Pancreas (tissue), 10 donors: Measurements from ENCODE around the gene GATB. TPM values are rescaled to one million over a fixed set of nuclear protein-coding genes. Genes with fewer than 3 reads are reported as not detected.

ENCODE experiments used
- ATAC-seq, 4 donors: fragments of 200-7000 bp; cut with Tn5 transposase; one replicate each; pipeline versions ENCODE4 v1.8.0 to v1.9.1; 2020; ENCODE audit warnings: mild to moderate bottlenecking in 4 of 4, moderate library complexity in 4 of 4
- DNase-seq, 6 donors: peaks; one replicate each; pipeline ENCODE4 v3.0.0-alpha.2; 2020
- FAIRE-seq: peaks from 2 replicates; lab custom pipeline; 2012; peaks lifted over from hg19 to GRCh38; lab: Jason Lieb, UNC
- H3K27ac ChIP-seq, 4 donors: fragments of 200-600 bp; sonication (generic); 1 replicate in 3 of 4; 2 replicates in 1 of 4; pipeline versions ENCODE4 v1.5.0 to v1.8.0; 2020
- H3K27me3 ChIP-seq, 4 donors: fragments of 200-600 bp; one replicate each; pipeline ENCODE4 v1.8.0; 2021
- H3K36me3 ChIP-seq, 3 donors: fragments of 200-600 bp; sonication (generic) in 1 of 3; one replicate each; pipeline versions ENCODE4 v1.5.0 to v1.8.0; 2020 to 2021
- H3K4me1 ChIP-seq, 3 donors: fragments of 200-600 bp; one replicate each; pipeline ENCODE4 v1.8.0; 2021
- H3K4me3 ChIP-seq, 4 donors: fragments of 200-600 bp; sonication (generic) in 2 of 4; one replicate each; pipeline versions ENCODE4 v1.5.0 to v1.8.0; 2020 to 2021
- H3K9me3 ChIP-seq, 4 donors: fragments of 200-600 bp; one replicate each; pipeline ENCODE4 v1.8.0; 2021
- CTCF ChIP-seq, 4 donors: fragments of 200-600 bp; sonication (generic) in 3 of 4; IDR thresholded peaks; one replicate each; pipeline versions ENCODE4 v1.5.0 to v1.8.0; 2021; ENCODE audit warnings: antibody characterized with exemption in 4 of 4
- WGBS, 2 donors: extraction: QIAGEN DNeasy Blood & Tissue Kit; methylation state at CpG; one replicate each; pipeline ENCODE4 v1.1.7; 2013; 5-methylcytosine and 5-hydroxymethylcytosine counted together
- intact Hi-C, 3 donors: fragments of 100-400 bp; cut with DNase I; formaldehyde crosslinking; loops; one replicate each; pipeline versions ENCODE4 v1.11.1 to v1.14.2; 2022
- polyA plus RNA-seq, 2 donors: library from polyadenylated mRNA; stranded (reverse); fragments of 200-250 nt; gene quantifications; one replicate each; pipeline ENCODE4 v1.2.3, GENCODE V29; 2013
- total RNA-seq, 6 donors: library from RNA; stranded (reverse); fragmentation: NEBNext Ultra II Directional in 4 of 6; extraction: Animal tissue kit (Norgen Biotek cat#: 25700) in 4 of 6; gene quantifications; one replicate each; pipeline versions ENCODE4 v1.2.1 to v1.2.4, GENCODE V29; 2021 to 2023
- donor health status: healthy with polysubstance abuse.
- donor health status: DM: no; HTN: no; CAD: no; lungs with moderate emphysema.
- donor health status: DM: no; HTN: no; CAD: no.
- donor health status: control.
- donor health status: control.
- donor health status: Bipolar disorder and iron deficiency.
- donor health status: DM: yes; HTN: yes; CAD: no.
- donor health status: DM: no; HTN: no; CAD: no.
- donor health status: DM: no; HTN: no; CAD: no.
- donor health status: DM: yes; HTN: yes; CAD: no.

GATB gene
- total and polyA plus RNA-seq, 8 donors = 1.8 to 10.0 (median 6.5) TPM

DNA sequence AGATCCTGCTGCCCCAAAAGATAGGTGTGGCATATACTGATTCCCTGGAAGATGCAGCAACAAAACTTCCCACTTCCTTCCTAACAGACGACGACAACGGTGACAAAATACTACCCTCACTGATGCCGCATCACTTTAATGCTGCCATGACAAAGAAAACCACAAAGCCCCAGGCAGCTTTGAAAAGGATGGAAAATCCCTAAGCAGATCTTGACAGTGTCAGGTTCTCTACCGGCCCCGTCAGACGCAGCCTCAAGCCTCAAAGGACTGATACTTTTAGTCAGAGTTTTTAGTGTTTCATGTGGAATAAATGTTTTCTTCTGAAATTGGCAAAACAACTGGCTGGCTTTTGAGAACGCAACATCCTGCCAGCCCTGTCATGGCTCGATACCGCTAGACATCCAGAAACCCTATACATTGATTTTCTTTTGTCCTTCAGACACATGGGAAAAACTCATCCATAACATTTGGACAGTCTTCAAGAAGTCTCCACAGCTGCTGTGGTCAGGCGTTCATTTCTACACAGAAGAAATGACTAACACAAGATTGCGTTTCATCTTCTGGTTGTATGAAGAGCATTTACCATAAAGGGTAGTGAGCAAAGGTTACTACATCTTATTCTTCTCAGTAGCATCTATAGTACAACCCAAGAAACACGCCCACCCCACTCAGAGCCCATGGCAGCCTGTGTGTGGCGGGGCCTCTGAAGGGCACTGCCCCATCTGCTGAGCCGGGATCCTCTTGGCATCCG is 60.1 kb downstream of the GATB start:
- Histone ChIP-seq H3K9me3 (no peaks in the 10 kb centered on the region), H3K4me1 (no peaks in the 10 kb centered on the region), H3K4me3 (no peak overlapping the region), H3K27me3 (no peaks in the 10 kb centered on the region), H3K27ac (no peak overlapping the region), H3K36me3 (peaks cover 0 to 4% (median 0%) of the 10 kb centered on the region in 3 donors)
- FAIRE-seq (no peak), ATAC-seq (no peak), DNase-seq (no peak)
- 92 to 95% methylated on average over 16 of the region's 16 CpGs for WGBS, 2 donors
- intact Hi-C loops = no loop called here
- no peak for TF ChIP-seq CTCF (IDR thresholded peaks at IDR 0.05)

GRCh38 chr4:151698213-151698612 is 62.6 kb downstream of the GATB start:
- no peak overlapping the region for H3K27ac ChIP-seq
- intact Hi-C loops = no loop called here
- no peaks in the 10 kb centered on the region for H3K4me1 ChIP-seq
- FAIRE-seq = no peak
- TF ChIP-seq CTCF (IDR thresholded peaks at IDR 0.05) = no peak
- DNase-seq = no peak
- H3K36me3 ChIP-seq = peaks cover 0 to 4% (median 0%) of the 10 kb centered on the region in 3 donors
- WGBS, 2 donors = 95 to 97% methylated on average over 6 of the region's 6 CpGs
- no peak for ATAC-seq
- H3K27me3 ChIP-seq = no peaks in the 10 kb centered on the region
- no peak overlapping the region for H3K4me3 ChIP-seq
- H3K9me3 ChIP-seq = no peaks in the 10 kb centered on the region

- H3K27me3 ChIP-seq = no peaks in the 10 kb centered on the region
- H3K4me3 ChIP-seq = no peak overlapping the region
- no peak for FAIRE-seq
- H3K36me3 ChIP-seq = peaks cover 0 to 4% (median 0%) of the 10 kb centered on the region in 3 donors
- no peak overlapping the region for H3K27ac ChIP-seq
- no peaks in the 10 kb centered on the region for H3K4me1 ChIP-seq
- intact Hi-C loops = no loop called here
- 92 to 93% methylated on average over 13 of the region's 13 CpGs for WGBS, 2 donors
- ATAC-seq = no peak
- no peak for DNase-seq
- TF ChIP-seq CTCF (IDR thresholded peaks at IDR 0.05) = no peak
- no peaks in the 10 kb centered on the region for H3K9me3 ChIP-seq
Measured at GRCh38 chr4:151694961-151695720, 65.7 kb downstream of the GATB start.

DNA sequence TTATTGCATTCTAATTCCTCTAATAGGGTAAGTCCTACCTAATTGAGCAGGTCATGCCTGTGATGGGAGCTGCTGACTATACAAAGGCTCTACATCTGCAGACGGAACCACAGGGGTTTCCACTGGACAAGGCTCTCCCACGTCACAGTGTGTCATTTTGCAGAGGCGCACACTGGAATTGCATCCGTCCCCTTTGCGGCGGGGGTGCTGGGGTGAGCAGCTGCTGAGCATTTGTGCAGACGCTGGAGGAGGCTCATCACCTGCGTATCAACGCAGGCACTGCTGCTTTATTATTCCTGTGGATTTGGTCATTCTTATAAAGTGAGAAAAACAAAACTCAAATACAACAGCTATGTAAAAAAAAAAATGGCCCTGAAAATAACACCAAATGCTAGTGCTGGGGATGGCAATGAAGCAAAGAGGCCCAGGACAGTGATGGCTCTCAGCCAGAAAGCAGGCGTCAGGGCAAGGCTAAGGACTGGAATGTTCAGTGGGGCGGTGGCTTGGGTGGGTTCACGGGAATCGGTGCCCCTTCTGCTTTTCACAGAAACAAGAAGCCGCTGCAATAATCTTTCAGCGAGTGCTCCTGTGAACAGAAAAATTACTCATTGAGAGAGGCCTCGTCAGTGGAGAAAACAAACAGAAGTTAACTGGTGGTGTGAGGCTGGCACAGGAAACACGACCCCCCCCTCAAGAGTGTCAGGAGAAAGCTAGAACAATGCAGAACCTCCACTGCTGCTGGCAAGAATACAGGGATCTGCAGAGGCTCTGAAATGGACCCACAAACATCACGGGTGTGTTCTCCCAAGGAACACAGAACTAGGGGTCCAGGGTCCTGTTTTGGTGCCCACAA is 67.8 kb downstream of the GATB start:
- DNase-seq = no peak
- WGBS, 2 donors = 85 to 86% methylated on average over 18 of the region's 18 CpGs
- no peaks in the 10 kb centered on the region for H3K9me3 ChIP-seq

More for the DNA sequence above, 67.8 kb downstream of the GATB start:
- Histone ChIP-seq H3K36me3 (no peaks in the 10 kb centered on the region), H3K4me1 (no peaks in the 10 kb centered on the region), H3K4me3 (no peak overlapping the region), H3K27me3 (no peaks in the 10 kb centered on the region), H3K27ac (no peak overlapping the region)
- no peak for TF ChIP-seq CTCF (IDR thresholded peaks at IDR 0.05)
- intact Hi-C loops = no loop called here
- no peak for FAIRE-seq
- ATAC-seq = no peak
